Measurements from ENCODE around the gene VPS37B.

Gene VPS37B

DNA sequence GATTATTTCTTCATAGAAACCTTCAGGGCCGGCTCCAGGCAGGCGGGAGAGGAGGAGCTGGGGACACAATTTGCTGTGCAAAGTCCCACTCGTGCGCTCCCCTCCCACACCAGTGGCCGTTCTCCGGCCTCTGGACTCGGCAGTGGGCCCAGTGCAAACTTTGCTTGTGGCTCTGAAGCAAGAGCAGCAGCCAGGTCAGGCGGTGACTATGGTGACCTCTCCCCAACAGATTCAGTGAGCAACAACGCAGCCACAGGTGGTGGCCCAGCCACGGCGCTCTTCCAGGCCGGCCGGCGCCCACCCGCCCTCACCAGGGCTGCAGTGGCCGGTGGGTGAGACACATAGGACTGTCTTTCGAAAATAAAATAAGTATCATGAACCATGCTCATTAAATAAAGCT lies 29.5 kb downstream of the VPS37B start:
- no peak for DNase-seq (ENCODE audit: low spot score)

DNA sequence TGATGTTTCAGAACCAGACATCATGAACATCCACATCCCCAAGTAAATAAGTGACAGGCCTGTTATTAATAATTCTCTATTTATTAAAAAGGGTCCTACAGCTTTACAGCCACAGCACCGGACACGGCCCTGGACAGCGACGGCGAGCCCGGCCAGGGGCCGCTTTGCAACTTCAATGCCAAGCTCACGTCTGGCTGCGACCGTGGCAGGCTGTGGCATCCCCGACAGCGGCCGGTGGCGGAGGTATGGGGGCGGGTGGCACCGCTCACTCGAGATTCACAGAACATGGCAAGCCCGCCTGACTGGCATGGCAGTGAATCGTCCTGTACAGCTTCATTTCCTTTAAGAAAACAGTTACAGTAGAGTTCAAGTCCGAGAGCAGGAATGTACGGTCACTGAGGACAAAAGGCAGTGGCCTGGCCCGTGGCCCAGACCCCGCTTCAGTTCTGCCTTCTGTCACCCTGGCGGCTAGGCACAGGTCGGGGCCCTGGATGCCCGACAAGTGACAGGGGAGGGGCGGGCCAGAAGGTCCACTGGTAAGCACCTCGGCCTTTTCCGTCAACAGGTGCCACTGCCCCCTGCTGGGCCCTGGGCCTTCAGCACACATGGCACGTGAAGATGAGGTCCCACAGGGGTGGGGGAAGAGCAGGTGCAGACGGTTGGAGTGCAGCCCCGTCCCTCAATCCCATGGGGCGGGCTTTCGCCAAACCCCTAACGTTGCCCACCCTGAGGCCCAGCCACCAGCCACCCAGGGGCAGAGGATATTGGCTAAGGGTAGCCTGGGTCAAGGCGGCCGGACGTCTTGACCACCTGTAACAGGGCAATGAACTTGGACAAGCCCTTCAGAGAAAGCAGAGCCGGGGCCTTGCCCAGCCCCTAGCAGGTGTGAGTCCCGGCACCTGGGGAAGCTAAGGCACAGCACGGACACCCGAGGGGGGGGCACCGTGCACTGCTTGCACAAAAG lies 30.4 kb downstream of the VPS37B start:
- DNase-seq (ENCODE audit: low spot score), result no peak

DNA sequence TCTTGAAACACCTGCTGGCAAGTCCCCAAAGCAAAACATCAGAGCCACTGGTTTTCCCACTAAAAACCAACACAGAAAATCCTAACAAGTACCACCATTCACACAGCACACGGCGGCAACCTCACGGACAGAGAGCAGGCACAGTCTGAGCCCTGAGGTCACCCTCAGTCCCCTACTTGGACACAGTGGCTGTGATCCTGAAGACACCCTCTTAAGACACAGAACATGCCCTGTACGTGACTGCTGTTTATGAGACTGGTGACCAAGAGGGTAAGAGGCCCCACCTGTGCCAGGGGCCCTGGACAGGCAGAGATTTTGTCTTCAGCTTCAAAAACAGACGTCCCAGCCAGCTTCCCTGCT lies 31.1 kb downstream of the VPS37B start:
- DNase-seq (ENCODE audit: low spot score), result no peak

DNA sequence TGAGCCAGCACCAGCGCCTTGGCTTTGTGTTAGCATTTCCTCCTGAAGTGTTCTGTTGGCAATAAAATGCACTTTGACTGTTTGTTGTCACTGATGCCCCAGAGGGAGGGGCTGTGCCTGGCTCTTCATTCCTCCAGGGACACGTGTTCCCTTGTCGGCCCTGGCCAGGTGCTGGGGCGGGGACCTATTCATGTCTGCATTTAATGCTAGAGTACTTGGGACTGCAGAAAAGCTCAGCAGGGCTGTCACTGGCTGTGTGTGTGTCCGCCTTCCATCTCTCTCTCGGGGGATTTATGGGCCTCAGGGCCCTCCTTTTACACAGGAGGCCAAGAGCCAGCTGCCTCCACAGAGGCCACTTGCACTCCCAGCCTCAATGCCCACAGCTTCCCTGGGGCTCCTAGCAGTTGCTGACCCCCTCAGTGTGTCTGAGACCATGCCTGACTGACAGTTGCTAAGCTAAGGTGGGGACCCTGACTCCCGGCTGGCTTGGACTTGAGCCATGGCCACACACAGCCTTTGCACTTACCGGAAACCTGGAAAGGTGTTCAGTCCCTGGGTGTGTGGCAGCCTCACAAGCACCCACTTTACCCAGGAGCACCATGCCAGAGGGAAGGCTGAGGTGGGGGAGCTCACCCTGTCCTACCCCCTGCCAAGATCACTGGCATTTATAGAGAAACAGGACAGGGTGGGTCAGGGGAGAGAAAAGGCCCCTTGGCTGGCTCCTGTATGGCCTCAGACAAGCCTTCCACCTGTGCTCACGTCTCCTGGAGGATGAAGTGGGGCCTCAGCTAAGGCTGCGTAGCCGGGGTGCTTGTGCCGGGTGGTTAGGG lies 32.8 kb downstream of the VPS37B start:
- no peak for DNase-seq (ENCODE audit: low spot score)

DNA sequence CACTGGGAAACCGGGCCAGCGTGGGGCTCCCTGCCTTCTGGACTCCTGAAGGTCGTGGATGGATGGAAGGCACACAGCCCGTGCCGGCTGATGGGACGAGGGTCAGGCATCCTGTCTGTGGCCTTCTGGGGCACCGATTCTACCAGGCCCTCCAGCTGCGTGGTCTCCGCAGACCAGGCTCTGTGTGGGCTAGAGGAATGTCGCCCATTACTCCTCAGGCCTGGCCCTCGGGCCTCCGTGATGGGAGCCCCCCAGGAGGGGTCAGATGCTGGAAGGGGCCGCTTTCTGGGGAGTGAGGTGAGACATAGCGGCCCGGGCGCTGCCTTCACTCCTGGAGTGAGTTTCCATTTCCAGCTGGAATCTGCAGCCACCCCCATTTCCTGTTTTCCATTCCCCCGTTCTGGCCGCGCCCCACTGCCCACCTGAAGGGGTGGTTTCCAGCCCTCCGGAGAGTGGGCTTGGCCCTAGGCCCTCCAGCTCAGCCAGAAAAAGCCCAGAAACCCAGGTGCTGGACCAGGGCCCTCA lies 33.8 kb downstream of the VPS37B start:
- DNase-seq (ENCODE audit: low spot score), result no peak

DNA sequence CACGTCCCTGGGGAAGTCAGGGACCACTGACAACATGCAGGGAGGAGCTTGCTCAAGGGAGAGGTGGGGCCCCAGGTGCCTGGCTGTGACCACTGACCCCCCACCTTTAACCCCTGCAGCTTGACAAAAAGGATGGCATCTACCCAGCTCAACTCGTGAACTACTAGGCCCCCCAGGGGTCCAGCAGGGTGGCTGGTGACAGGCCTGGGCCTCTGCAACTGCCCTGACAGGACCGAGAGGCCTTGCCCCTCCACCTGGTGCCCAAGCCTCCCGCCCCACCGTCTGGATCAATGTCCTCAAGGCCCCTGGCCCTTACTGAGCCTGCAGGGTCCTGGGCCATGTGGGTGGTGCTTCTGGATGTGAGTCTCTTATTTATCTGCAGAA lies 34.3 kb downstream of the VPS37B start:
- DNase-seq (ENCODE audit: low spot score), result no peak

DNA sequence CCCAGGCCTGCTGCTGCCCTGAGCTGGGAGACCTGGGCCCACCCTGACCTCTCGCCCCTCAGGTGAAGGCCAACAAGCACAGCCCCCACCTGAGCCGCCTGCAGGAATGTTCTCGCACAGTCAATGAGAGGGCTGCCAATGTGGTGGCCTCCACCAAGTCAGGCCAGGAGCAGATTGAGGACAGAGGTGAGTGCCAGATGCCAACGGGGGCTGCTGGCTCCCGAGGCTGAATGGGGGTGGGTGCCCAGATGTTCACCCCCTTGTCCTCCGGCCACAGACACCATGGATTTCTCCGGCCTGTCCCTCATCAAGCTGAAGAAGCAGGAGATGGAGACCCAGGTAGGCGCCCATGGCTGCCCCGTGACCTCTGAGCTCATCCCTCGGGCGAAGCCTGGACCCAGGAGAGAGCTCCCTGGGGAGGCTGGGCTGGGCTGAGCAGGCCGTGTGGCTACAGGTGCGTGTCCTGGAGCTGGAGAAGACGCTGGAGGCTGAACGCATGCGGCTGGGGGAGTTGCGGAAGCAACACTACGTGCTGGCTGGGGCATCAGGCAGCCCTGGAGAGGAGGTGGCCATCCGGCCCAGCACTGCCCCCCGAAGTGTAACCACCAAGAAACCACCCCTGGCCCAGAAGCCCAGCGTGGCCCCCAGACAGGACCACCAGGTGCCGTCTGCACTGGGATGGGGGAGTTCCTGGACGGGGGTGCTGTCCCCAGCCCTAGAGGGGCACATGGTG lies 34.9 kb downstream of the VPS37B start:
- DNase-seq (ENCODE audit: low spot score), result no peak

DNA sequence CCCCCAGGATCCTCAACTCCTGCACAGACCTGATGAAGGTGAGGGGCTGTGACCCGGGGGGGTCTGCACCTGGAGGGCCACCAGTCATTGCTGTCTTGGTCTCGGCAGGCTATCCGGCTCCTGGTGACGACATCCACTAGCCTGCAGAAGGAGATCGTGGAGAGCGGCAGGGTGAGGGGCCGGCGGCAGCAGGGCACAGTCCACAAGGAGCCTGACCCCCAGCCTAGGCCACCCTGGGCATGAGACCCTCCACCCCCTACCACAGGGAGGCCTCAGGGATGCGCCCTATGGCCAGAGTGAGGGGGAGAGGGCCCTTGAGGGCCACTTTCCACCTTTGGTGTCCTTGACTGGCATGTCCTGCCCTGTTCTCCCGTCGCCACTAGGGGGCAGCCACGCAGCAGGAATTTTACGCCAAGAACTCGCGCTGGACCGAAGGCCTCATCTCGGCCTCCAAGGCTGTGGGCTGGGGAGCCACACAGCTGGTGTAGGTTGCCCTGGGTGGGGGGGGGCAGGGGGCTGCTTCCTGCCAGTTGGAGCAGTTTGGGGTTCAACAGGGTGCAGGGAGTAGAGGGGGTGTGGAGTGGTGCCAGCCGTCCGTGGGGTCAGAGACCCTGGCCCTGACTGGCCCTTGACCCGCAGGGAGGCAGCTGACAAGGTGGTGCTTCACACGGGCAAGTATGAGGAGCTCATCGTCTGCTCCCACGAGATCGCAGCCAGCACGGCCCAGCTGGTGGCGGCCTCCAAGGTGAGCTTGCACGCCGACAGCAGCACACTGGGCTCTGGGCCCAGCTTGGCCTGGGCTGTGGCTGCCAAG lies 35.7 kb downstream of the VPS37B start:
- peak; percentile 80 for DNase-seq (ENCODE audit: low spot score)

DNA sequence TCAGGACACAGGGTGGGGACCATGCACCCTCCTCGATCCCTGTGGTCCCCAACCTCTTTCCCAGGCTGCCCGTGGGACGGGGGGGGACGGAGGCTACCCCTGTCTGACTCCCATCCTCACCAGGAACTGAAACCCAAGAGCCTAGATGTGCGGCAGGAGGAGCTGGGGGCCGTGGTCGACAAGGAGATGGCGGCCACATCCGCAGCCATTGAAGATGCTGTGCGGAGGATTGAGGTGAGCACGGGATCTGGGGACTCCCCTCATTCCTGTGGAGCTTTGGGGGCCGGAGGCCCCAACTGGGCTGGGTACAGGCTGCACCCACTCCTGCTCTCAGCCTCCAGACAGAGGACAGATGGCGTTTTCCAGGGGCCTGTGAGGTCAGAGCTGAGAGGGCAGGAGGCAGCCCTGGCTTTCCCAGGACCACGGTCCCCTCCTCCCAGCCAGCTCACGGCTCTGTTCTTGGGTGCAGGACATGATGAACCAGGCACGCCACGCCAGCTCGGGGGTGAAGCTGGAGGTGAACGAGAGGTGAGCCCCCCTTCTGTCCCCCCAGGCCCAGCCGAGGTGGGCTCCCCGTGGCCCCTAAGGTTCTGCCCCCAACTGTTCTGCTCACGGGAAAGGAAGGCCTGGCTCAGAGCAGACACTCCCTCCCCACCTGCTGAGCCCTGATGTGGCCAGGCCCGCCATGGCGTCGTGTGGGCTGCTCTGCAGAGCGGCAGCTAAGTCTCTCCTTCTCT lies 36.5 kb downstream of the VPS37B start:
- DNase-seq (ENCODE audit: low spot score), result no peak

DNA sequence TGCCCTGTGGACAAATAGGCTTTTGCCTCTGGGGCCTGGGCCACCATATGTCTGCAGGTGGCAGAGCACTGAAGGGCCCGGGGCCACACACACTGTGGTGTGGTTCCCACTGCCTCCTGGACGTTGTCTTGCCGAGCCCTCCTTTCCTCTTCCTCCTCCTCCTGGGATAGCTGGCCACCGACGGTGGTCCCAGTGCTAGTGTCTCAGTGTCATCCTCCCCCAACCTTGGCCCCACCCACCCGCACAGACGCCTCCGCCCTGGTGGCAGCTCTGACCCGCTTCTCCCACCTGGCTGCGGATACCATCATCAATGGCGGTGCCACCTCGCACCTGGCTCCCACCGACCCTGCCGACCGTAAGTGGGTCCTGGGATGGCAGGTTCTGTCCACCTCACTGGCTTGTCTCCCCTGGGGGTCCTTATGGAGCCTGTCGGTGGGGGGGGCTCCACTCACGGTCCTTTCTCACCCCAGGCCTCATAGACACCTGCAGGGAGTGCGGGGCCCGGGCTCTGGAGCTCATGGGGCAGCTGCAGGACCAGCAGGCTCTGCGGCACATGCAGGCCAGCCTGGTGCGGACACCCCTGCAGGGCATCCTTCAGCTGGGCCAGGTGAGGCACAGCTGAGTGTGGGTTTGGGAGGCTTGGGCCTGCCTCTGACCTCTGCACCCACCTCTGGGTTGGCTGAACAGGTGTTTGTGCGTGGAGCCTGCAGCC lies 37.2 kb downstream of the VPS37B start:
- no peak for DNase-seq (ENCODE audit: low spot score)

DNA sequence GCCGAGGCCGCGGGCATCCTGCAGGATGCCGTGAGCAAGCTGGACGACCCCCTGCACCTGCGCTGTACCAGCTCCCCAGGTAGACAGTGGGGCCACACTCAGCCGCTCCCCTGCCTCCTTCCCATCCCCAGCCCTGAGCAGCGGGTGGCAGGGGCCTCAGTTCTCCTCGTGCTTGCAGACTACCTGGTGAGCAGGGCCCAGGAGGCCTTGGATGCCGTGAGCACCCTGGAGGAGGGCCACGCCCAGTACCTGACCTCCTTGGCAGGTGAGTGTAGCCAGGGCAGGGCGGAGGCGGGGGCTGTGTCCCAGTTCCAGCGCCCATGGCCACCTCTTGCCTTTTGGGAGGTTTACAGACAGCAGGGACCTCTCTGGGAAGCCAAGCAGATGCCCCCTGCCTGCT lies 37.8 kb downstream of the VPS37B start:
- DNase-seq (ENCODE audit: low spot score), result no peak

DNA sequence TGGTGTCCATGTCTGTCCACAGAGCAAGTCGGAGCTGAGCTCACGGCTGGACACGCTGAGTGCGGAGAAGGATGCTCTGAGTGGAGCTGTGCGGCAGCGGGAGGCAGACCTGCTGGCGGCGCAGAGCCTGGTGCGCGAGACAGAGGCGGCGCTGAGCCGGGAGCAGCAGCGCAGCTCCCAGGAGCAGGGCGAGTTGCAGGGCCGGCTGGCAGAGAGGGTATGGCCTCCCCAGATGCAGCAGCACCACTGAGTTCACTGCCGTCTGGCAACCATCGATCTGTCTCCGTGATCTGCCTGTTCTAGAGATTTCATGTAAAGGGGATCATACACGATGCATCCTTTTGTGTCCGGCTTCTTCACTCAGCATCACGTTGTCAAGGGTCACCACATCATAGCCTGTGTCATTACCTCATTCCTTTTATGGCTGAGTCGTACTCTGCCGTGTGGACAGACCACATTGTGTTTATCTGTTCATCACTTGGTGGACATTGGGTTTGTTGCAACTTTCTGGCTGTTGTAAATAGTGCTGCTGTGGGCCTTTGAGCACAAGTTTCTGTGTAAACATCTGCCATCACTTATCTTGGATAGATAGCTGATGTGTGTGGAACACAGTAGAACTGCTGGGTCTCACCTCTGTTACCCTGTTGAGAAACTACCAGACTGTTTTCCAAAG lies 38.8 kb downstream of the VPS37B start:
- DNase-seq (ENCODE audit: low spot score), result peak; percentile 73

DNA sequence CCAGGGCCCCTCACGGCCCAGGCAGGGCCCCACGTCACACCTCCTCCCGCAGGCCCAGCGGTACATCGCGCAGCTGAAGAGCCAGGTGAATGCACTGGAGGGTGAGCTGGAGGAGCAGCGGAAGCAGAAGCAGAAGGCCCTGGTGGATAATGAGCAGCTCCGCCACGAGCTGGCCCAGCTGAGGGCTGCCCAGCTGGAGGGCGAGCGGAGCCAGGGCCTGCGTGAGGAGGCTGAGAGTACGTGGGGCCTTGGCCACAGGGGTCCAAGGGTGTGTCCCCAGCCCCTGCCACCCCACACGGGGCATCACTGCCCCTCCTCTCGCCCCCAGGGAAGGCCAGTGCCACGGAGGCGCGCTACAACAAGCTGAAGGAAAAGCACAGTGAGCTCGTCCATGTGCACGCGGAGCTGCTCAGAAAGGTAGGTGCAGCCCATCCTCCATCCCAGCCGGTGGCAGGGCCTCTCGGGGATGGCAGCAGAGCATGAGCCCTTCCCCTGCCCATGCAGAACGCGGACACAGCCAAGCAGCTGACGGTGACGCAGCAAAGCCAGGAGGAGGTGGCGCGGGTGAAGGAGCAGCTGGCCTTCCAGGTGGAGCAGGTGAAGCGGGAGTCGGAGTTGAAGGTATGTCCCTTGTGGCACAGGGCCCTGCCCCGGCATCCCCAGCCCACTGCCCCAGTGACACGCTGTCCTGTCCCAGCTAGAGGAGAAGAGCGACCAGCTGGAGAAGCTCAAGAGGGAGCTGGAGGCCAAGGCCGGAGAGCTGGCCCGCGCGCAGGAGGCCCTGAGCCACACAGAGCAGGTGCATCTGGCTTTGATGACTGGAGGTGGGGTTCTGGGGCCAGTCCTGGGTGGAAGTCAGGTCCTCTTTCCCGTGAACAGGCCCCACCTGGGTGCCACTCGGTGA lies 39.7 kb downstream of the VPS37B start:
- DNase-seq (ENCODE audit: low spot score), result no peak

DNA sequence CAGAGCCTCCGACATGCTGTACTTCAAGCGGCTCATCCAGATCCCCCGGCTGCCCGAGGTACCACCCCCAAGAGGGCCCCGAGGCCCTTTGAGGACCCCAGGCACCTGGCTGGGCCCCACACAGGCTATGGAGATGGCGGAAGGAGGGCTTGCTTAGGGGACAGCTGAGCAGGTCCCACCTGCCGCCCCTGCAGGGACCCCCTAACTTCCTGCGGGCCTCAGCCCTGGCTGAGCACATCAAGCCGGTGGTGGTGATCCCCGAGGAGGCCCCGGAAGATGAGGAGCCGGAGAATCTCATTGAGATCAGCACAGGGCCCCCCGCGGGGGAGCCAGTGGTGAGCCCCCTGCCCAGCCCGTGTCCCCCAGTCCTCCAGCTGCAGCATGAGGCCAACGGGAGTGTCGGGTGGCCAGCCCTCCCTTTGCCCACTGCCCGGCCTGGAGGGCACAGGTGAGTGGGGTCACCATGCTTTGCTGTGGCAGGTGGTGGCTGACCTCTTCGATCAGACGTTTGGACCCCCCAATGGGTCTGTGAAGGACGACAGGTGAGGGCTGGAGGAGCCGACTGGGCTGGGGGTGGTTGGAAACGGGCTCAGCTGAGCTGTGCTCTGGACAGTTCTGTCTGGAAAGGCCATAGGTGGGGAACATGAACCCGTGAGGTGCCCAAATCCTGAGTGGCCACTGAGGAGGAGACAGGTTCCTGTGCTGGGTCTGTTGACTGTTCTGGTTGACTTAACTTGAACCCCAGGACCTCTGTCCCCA lies 40.7 kb downstream of the VPS37B start:
- no peak for DNase-seq (ENCODE audit: low spot score)

DNA sequence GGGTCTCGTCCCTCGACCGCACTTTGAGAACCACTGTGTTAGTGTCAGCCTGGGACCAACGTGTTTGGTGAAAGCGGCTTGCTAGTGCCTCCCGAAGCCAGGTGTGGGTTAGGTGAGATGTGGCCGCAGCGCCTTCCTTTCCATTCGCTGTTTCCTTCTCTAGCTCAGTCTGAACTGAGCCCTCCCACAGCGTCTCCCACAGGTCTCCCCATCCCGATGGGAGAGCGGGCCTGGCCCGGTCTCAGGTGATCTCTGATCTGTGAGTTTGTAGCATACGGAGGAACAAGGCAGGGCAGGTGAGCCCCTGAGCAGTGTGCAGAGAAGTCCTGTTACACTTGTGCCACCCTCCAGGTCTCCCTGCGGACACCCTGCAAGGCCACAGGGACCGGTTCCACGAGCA lies 41.4 kb downstream of the VPS37B start:
- no peak for DNase-seq (ENCODE audit: low spot score)

DNA sequence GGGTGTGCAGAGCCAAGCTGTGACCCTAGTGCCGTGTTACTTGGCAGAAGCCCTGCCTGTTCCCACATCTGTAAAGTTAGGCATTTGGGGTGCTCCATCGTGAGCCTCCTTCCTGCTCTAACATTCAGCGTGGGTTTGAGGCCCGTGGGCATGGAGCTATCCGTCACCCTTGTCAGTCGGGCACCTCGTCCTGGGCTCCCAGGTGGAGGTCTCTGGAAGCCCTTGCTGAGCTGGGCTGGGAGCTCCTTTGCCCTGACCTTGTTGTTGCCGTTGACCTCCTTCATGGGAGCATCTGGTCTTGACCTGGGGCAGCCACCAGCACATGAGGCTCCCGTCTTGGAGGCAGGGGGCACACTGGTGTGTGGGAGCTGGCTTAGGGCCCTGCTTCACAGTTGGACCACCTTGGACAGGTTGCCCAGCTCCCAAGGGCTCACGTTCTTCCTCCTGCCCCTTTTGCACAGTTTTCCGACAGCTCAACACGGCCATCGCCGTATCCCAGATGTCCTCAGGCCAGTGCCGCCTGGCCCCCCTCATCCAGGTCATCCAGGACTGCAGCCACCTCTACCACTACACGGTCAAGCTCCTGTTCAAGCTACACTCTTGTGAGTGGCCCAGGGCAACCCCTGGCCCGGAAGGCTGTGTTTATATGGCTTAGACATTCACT lies 42.2 kb downstream of the VPS37B start:
- no peak for DNase-seq (ENCODE audit: low spot score)

Data from SK-N-DZ (cell line).